ENCODE measurements around the gene SHANK2.

- TF ChIP-seq CTCF (IDR thresholded peaks at IDR 0.05; ENCODE audit: borderline replicate concordance, extremely low read depth, low read length, poor library complexity, severe bottlenecking) (no peak), EZH2 (IDR thresholded peaks at IDR 0.05; ENCODE audit: borderline replicate concordance, low read depth, low read length, severe bottlenecking) (no peak)
These were observed 44.2 kb downstream of the SHANK2 start for GRCh38 chr11:71208011-71208774.

All from DND-41 (cell line).